GM12878 (cell line): ENCODE results near the gene OSM. TPM values are rescaled to one million over a fixed set of nuclear protein-coding genes. Genes with fewer than 3 reads are reported as not detected.

Experiments used
- ATAC-seq: fragments of 200-7000 bp; cut with Tn5 transposase; 3 replicates; pipeline ENCODE4 v1.9.1; 2020; ENCODE audit warnings: mild to moderate bottlenecking, moderate library complexity
- BruUV-seq: library from RNA; stranded (reverse); fragments of 400-500 nt; replicated peaks from 2 replicates; lab custom pipeline; 2021; lab: Mats Ljungman, UMichigan
- CTCF ChIA-PET: fragments of 300-600 bp; sonication (Branson Sonifier 250); formaldehyde crosslinking; extraction: SDS; loops from one replicate; lab custom pipeline; 2021; ENCODE audit warnings: inconsistent platforms; lab: Yijun Ruan, JAX
- POLR2A ChIA-PET: fragments of 350-600 bp; formaldehyde crosslinking; extraction: SDS; loops from one replicate; lab custom pipeline; 2021; ENCODE audit warnings: inconsistent platforms; lab: Charles Lee
- RAD21 ChIA-PET: fragments of 300-600 bp; sonication (Branson Sonifier 250); formaldehyde crosslinking; loops from one replicate; lab custom pipeline; 2023; ENCODE audit warnings: antibody characterized with exemption; ENCODE audit not compliant: unreplicated experiment; lab: Charles Lee
- SMC1A ChIA-PET: fragments of 300-600 bp; sonication (Branson Sonifier 250); formaldehyde crosslinking; loops from one replicate; lab custom pipeline; 2023; ENCODE audit not compliant: unreplicated experiment, uncharacterized antibody; lab: Charles Lee
- DNase-seq: peaks from one replicate; pipeline ENCODE4 v3.0.0-alpha.2; 2011; ENCODE audit warnings: low read depth, low spot score
- FAIRE-seq: peaks from 3 replicates; lab custom pipeline; 2011; peaks lifted over from hg19 to GRCh38; lab: Jason Lieb, UNC
- H2AFZ ChIP-seq: 2 replicates; pipeline ENCODE4 v1.6.0; 2011; ENCODE audit warnings: low read depth, low read length, control low read depth; ENCODE audit not compliant: control insufficient read depth
- H3K27ac ChIP-seq: 2 replicates; pipeline ENCODE4 v1.5.1; 2011; ENCODE audit warnings: control low read depth; ENCODE audit not compliant: control insufficient read depth, insufficient read depth
- H3K27me3 ChIP-seq, 2 experiments: replicated peaks in 1 of 2; 2 replicates each; pipeline versions ENCODE4 v1.6.0 to v1.6.1; 2011; ENCODE audit warnings: low read length in 1 of 2; ENCODE audit not compliant: control insufficient read depth in 2 of 2, insufficient read depth in 2 of 2
- H3K36me3 ChIP-seq, 2 experiments: 2 replicates each; pipeline ENCODE4 v1.5.1; 2011; ENCODE audit warnings: low read length in 1 of 2; ENCODE audit not compliant: control insufficient read depth in 2 of 2, insufficient read depth in 2 of 2
- H3K4me1 ChIP-seq: 2 replicates; pipeline ENCODE4 v1.6.1; 2011; ENCODE audit warnings: mild to moderate bottlenecking, low read length, moderate library complexity, mixed read lengths; ENCODE audit not compliant: control insufficient read depth, insufficient read depth
- H3K4me2 ChIP-seq: 2 replicates; pipeline ENCODE4 v1.6.0; 2011; ENCODE audit warnings: control low read depth; ENCODE audit not compliant: control insufficient read depth, insufficient read depth
- H3K4me3 ChIP-seq: fragments of 200-600 bp; sonication (generic); 2 replicates; pipeline ENCODE4 v1.5.1; 2016
- H3K79me2 ChIP-seq: 2 replicates; pipeline ENCODE4 v1.6.0; 2011; ENCODE audit warnings: low read length; ENCODE audit not compliant: control insufficient read depth, insufficient read depth
- H3K9ac ChIP-seq: 2 replicates; pipeline ENCODE4 v1.8.0; 2011; ENCODE audit warnings: low read length, control low read depth, mixed read lengths; ENCODE audit not compliant: control insufficient read depth, insufficient read depth
- H3K9me3 ChIP-seq: replicated peaks from 3 replicates; pipeline ENCODE4 v1.5.1; 2011; ENCODE audit warnings: mild to moderate bottlenecking, low read length; ENCODE audit not compliant: control insufficient read depth, insufficient read depth
- H4K20me1 ChIP-seq: 2 replicates; pipeline ENCODE4 v1.6.0; 2011; ENCODE audit not compliant: control insufficient read depth, insufficient read depth
- ASH2L ChIP-seq: fragments of 300-600, 200-600 bp; sonication (generic); IDR thresholded peaks from 2 replicates; pipeline ENCODE4 v1.6.1; 2017; ENCODE audit warnings: low read depth, mild to moderate bottlenecking, borderline replicate concordance
- CBX5 ChIP-seq: sonication (generic); IDR thresholded peaks from 2 replicates; pipeline ENCODE4 v1.6.1; 2016; ENCODE audit warnings: low read depth, moderate library complexity, mild to moderate bottlenecking, inconsistent platforms
- CHD1 ChIP-seq: IDR thresholded peaks from 2 replicates; pipeline ENCODE4 v1.6.1; 2012; ENCODE audit warnings: low read depth, low read length, improper control_type of control experiment
- CREM ChIP-seq: IDR thresholded peaks from 2 replicates; pipeline ENCODE4 v1.6.1; 2014; ENCODE audit warnings: antibody characterized with exemption, low read depth
- FOXK2 ChIP-seq: fragments of 450-650 bp; IDR thresholded peaks from 2 replicates; pipeline ENCODE4 v1.6.1; 2017; ENCODE audit warnings: mild to moderate bottlenecking, moderate library complexity
- GABPA ChIP-seq: IDR thresholded peaks from 2 replicates; pipeline ENCODE4 v1.6.1; 2014; ENCODE audit warnings: antibody characterized with exemption, low read depth, mild to moderate bottlenecking, inconsistent platforms
- HCFC1 ChIP-seq: fragments of 150-350 bp; IDR thresholded peaks from 2 replicates; pipeline ENCODE4 v1.6.1; 2014; ENCODE audit warnings: low read length
- MEF2A ChIP-seq: IDR thresholded peaks from 2 replicates; pipeline ENCODE4 v1.6.1; 2011; ENCODE audit warnings: low read depth, mild to moderate bottlenecking, low read length, moderate library complexity; ENCODE audit not compliant: insufficient read depth
- NR2C2 ChIP-seq: IDR thresholded peaks from 2 replicates; pipeline ENCODE4 v1.6.1; 2011; ENCODE audit warnings: borderline replicate concordance, low read depth; ENCODE audit not compliant: control insufficient read depth, insufficient read length
- PBX3 ChIP-seq: IDR thresholded peaks from 2 replicates; pipeline ENCODE4 v1.6.1; 2011; ENCODE audit warnings: mild to moderate bottlenecking, low read depth, low read length, moderate library complexity; ENCODE audit not compliant: insufficient replicate concordance
- PKNOX1 ChIP-seq: fragments of 450-650 bp; IDR thresholded peaks from 2 replicates; pipeline ENCODE4 v1.6.1; 2016; ENCODE audit warnings: mild to moderate bottlenecking
- RCOR1 ChIP-seq: conservative IDR thresholded peaks from 2 replicates; pipeline ENCODE4 v1.6.1; 2012; ENCODE audit warnings: low read depth, low read length, improper control_type of control experiment
- RUNX3 ChIP-seq: IDR thresholded peaks from 2 replicates; pipeline ENCODE4 v1.6.1; 2012; ENCODE audit warnings: low read length, inconsistent platforms
- SMARCA5 ChIP-seq: fragments of 450-650 bp; IDR thresholded peaks from 2 replicates; pipeline ENCODE4 v1.6.1; 2017; ENCODE audit warnings: mild to moderate bottlenecking
- STAT1 ChIP-seq: fragments of 450-650 bp; conservative IDR thresholded peaks from 2 replicates; pipeline ENCODE4 v1.6.1; 2014; ENCODE audit warnings: antibody characterized with exemption, mild to moderate bottlenecking
- ZNF207 ChIP-seq: fragments of 450-650 bp; IDR thresholded peaks from 2 replicates; pipeline ENCODE4 v1.6.1; 2014; ENCODE audit warnings: antibody characterized with exemption, mild to moderate bottlenecking, borderline replicate concordance
- WGBS: methylation state at CpG from one replicate; pipeline ENCODE4 v1.1.6; 2016; ENCODE audit warnings: low lambda C conversion rate; ENCODE audit not compliant: insufficient replicate concordance, insufficient coverage; ENCODE audit errors: missing lambda C conversion rate; 5-methylcytosine and 5-hydroxymethylcytosine counted together
- in situ Hi-C: fragments of 300-500 bp; cut with MboI; formaldehyde crosslinking; loops from 9 replicates; pipeline ENCODE4 v1.14.3; 2018; ENCODE audit warnings: mixed read lengths
- intact Hi-C: fragments of 100-400 bp; cut with micrococcal nuclease; formaldehyde crosslinking; loops from one replicate; pipeline ENCODE4 v1.14.2; 2022; ENCODE audit not compliant: unreplicated experiment
- polyA plus RNA-seq, 11 experiments: library from polyadenylated mRNA; depleted of rRNA in 4 of 11; unstranded in 6 of 11; stranded (reverse) in 5 of 11; fragments of >200 nt; fragmentation: Nextera tagmentation in 4 of 11; fragmentation: Illumina TruSeq in 1 of 11; extraction: Ambion mirVana in 4 of 11; extraction: Trizol in 1 of 11; gene quantifications; 1 replicate in 1 of 11; 2 replicates in 10 of 11; pipeline versions ENCODE4 v1.2.1 to v1.2.3, GENCODE V29; 2011 to 2016; ENCODE audit warnings: inconsistent platforms in 2 of 11, missing spikeins in 2 of 11, low read depth in 1 of 11
- total RNA-seq, 4 experiments: library from RNA; depleted of rRNA in 3 of 4; stranded (reverse); fragments of >200 nt in 3 of 4; fragmentation: Illumina TruSeq in 1 of 4; extraction: Trizol in 1 of 4; gene quantifications; 2 replicates each; pipeline versions ENCODE4 v1.2.1 to v1.2.3, GENCODE V29; 2013 to 2021

Gene OSM
- total and polyA plus RNA-seq, 10 of the 15 experiments (the other 5 are each of a cell fraction or from before 2014, with no cell fraction given), result 0.06 to 1.4 (median 0.59) TPM

GRCh38 chr22:30254314-30254713, 12.3 kb downstream of the OSM start:
- ChIA-PET RAD21 (interaction anchor here (1.0 to 2.2 kb wide), 3 partner anchors 34 to 147 kb away, joined by 4 to 22 read pairs (median 8); partner anchors contain the start of gene RNF215), CTCF (interaction anchor here (1.6 to 2.1 kb wide), 5 partner anchors 9 to 149 kb away, joined by 4 to 20 read pairs (median 7); no protein-coding TSS in a partner anchor), POLR2A (no interaction called here), SMC1A (no interaction called here)
- H3K4me2 ChIP-seq, result no peak overlapping the region
- no peak overlapping the region for H3K9ac ChIP-seq
- BruUV-seq, result no TSS peak
- in situ Hi-C loops, result no loop called here
- H4K20me1 ChIP-seq, result no peaks in the 10 kb centered on the region
- H3K4me1 ChIP-seq, result peaks cover 10% of the 10 kb centered on the region
- no peak overlapping the region for H2AFZ ChIP-seq
- intact Hi-C loops, result no loop called here
- H3K27me3 ChIP-seq, result no peaks in the 10 kb centered on the region; a peak in 1 of 4 replicates
- H3K36me3 ChIP-seq, result no peaks in the 10 kb centered on the region
- 30% methylated on average over 6 of the region's 6 CpGs for WGBS
- no peak for ATAC-seq
- H3K79me2 ChIP-seq, result no peaks in the 10 kb centered on the region
- FAIRE-seq, result no peak
- H3K9me3 ChIP-seq, result no peaks in the 10 kb centered on the region
- no peak for DNase-seq
- H3K4me3 ChIP-seq, result no peak overlapping the region
- no peak overlapping the region for H3K27ac ChIP-seq
- TF ChIP-seq NR2C2 (no peak), RUNX3 (no peak), CHD1 (no peak), CBX5 (no peak), GABPA (no peak), ZNF207 (no peak), HCFC1 (no peak), FOXK2 (no peak), PBX3 (no peak), STAT1 (no peak), MEF2A (no peak), ASH2L (no peak), RCOR1 (no peak), PKNOX1 (no peak), SMARCA5 (no peak), CREM (no peak)
